Measurements from ENCODE around the gene ZNF780B. TPM values are rescaled to one million over a fixed set of nuclear protein-coding genes. Genes with fewer than 3 reads are reported as not detected.
A peak's percentile ranks its signal among the peaks of the same experiment; 100 is the strongest.
"Not testable (repeated sequence)": the region's sequence is repeated elsewhere in the genome, so short reads cannot be mapped to it uniquely, and the experiment has no call there.

ZNF780B gene
- 31.2 TPM for total RNA-seq

DNA sequence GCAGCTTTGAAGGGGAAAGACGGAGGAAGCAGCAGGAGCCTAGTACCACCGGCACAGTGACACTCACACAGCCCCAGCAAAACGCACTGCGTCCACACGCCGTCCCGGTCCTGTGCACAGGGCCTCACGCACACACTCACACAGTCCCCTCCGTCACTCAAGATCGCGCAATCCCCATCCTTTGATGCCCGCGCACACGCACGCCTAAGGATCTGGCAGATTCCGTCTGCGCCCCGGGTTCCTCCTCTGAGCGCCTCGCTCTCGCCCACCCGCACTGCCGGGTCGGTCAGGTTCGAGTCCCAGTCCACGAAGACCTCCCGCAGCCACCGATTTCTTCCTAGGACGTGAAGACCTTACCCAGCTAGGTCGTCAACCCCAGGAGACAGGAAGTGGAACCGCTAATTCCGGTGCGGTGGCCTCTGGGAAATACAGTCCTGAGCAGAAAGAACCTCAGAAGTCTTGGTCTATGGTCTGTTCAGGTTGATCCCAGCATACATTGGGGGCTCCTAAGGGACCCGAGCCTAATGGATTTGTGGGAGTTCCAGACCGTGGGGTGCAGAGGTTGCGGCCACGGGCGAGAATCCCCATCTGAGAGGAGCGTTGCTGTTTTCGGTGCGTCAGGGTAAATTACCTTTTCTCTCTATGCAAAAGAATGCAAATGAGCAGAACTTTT is at the start of gene ZNF780B:
Gene ZNF780B (minus strand): TSS at position 400 of the 673 bp plus-strand sequence. CDS start 5,899 bp downstream, outside the sequence.
- DNase-seq (ENCODE audit: low spot score) = peak; percentile 66

DNA sequence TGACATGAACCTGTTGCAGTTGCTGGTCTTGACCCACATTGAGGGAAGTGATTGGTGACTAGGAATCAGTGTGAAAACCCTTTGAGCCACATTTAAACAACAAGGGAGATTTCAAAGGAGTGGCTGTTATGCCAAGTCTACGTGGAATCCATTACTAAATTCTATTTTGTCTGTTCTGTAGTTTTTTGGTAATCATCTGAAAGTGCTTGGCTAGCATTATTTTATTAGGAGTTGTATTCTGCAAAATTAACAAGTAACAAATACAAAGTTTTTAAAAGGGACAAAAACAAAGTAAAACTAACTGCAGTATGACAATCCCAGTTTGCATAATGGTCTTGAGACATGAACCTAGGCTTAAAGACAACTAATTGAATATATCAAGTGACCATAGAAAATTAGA is 48.7 kb upstream of the ZNF780B start:
- no peak for DNase-seq (ENCODE audit: low spot score)

DNA sequence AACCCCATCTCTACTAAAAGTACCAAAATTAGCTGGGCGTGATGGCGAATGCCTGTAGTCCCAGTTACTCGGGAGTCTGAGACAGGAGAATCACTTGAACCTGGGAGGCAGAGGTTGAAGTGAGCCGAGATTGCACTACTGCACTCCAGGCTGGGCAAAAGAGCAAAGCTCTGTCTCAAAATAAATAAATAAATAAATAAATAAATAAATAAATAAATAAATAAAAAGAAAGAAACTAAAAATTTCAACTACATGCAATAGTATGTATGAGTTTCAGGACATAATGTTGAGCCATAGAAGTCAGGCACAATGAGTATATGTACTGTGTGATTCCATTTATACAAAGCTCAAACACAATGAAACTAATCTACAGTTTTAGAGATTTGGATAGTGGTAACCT is 47.6 kb upstream of the ZNF780B start:
- DNase-seq (ENCODE audit: low spot score) = no peak

DNA sequence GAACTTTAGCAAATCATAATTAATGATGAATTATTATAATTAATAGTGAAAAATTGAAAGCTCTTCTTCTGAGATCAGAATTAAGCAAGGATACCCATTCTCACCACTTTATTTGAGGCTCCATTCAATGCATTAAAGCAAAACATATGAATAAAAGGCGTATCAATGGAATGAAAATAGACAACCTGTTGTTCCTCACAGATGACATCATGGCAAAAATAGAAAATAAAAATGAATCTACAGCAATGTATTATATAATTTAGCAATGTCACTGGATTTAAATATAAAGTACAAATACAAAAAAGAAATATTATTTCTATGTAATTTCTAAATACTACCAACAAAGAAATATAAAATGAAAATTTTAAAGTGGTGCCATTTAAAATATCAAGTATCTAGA is 45.8 kb upstream of the ZNF780B start:
- DNase-seq (ENCODE audit: low spot score) = no peak

DNA sequence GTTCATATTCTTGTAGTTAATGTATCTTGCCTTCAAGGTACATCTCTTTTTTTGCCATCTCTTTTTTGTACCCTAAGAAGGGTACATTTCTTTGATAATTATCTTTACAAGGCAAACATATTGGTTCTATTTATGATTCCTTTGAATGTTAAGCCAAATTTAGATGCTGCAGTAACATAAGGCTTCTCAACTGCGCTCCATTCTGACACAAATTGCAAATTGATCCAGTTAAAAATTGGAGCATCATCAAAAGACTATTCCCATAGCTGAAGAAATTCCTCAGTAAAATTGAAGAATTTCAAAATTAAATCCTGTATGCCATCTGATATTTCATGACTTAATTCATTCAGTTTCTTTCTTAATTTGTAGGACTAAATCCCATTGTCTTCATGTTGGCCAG is 37.4 kb upstream of the ZNF780B start:
- DNase-seq (ENCODE audit: low spot score) = no peak

DNA sequence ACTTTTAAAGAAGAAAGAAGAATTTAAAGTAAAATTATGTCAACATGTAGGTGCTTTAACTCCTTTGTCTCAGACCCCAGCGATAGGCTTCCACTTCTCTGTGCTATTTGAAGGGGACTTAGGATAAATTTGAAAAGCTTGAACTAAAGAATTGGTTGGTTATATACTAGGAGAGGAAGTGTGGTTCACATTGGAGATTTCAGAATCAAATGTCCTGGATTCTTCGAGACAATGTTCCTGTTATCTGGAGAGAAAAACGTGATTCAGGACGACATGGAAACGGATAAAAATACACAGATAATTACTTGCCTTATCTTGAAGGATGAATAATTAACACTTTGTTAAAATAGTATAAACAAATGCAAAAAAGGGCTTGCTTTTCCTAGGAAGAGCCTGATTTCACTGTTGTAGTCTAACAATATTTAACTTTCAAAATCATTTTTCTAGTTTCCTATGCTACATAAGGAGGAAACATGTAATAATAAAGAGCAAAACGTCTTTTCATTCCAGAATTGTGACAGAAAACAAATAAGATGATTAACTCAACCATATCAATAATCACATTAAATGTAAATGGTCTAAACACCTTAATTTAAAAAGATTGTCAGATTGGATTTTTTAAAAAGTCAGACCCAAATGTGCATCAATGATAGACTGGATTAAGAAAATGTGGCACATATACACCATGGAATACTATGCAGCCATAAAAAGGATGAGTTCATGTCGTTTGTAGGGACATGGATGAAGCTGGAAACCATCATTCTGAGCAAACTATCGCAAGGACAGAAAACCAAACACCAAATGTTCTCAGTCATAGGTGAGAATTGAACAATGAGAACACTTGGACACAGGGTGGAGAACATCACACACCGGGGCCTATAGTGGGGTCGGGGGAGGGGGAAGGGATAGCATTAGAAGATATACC is 35.4 kb upstream of the ZNF780B start:
- no peak for DNase-seq (ENCODE audit: low spot score)

DNA sequence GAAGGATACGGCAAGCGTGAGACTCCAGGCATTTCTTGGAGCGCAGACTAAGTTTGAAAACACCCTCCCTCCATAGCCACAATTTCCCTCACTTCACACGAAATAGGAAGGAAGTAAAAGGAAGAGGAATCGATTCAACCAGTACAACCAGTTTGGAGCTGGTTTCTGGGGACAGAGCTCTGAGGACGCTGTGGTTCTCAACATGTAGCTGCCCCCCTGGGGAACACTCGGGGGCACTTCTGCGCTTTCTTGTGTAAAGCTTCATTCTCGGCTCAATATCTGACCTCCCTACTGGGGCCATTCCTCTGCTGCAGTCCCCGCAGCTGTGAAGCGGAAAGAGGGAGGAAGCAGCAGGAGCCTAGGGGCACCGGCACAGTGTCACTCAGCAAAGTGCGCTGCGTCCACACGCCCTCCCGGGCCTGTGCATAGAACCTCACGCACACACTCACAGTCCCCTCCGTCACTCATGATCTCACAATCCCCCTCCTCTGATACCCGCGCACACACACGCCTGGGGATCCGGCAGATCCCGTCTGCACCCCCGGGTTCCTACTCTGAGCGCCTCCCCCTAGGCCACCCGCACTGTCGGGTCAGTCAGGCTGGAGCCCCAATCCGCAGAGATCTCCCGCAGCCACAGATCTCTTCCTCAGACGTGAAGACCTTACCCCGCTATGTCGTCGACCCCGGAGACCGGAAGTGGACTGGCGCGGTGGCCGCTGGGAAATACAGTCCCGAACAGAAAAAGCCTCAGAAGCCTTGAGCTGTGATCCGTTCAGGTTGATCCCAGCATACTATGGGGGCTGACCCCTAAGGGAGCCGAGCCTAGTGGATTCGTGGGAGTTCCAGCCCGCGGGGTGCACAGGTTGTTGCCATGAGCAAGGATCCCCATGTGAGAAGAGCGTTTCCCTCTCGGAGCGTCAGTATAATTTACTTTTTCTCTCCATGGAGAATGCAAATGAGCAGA is 34.5 kb upstream of the ZNF780B start, which contains the start of gene ZNF780A:
Gene ZNF780A (minus strand): TSS at position 703 of the 964 bp plus-strand sequence. CDS start 6,190 bp downstream, outside the sequence.
- peak; percentile 78 for DNase-seq (ENCODE audit: low spot score)

DNA sequence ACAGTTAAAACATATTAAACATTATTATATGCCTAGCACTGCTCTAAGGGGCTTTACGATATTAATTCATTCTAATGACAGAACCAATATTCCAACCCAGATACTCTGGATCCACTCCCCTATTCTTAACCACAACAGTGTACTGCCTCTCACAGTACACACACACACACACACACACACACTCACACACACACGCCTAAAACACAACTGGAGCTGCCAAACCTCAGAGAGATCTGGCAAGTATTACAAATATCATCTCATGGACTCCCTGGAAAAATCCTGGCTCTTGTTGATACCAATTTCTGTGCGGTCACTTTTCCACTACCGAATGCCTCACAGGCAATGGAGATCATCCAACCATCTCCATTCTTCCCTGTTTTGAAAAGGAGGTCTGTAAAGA is 33.4 kb upstream of the ZNF780B start:
- no peak for DNase-seq (ENCODE audit: low spot score)

DNA sequence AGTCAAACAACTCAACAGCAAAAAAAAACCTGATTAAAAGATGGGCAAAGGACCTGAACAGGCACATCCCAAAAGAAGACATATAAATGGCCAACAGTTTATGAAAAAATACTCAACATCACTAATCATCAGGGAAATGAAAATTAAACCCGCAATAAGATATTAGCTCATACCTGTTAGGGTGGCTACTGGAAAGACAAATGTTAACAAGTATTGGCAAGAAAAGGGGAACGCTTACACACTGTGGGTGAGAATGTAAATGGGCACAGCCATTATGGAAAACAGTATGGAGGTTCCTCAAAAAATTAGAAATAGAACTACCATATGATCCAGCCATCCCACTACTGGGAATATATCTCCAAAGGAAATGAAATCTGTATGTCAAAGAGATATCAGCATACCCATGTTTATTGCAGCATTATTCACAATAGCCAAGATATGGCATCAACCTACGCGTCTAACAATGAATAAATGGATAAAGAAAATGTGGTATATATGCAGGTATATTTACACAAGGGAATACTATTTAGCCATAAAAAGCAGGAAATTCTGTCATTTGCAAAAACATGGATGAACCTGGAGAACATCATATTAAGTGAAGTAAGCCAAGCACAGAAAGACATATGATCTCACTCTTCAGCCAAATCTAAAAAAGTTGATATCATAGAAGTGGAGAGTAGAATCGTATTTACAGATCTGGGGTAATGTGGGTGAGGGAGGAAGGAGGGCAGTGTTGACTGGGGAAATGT is 32.4 kb upstream of the ZNF780B start:
- no peak for DNase-seq (ENCODE audit: low spot score)

DNA sequence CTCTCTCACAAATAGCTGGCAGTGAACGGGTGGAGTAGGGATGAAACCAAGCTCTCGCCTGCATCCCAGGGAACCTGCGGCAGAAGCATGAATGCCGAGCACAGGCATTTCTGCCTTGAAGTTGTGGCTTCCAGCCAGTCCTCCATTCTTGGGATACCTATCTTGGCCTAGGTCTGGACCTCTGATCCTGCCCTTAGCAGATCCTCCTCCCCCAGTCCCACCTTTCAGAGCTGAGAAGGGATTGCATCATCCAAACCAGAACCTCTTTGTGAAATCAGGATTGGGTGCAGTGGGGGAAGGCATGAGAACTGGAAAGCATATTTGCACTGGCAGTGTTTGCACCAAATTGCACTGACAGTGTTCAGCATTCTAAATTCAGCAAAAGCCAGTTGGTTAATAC is 28.9 kb upstream of the ZNF780B start:
- no peak for DNase-seq (ENCODE audit: low spot score)

DNA sequence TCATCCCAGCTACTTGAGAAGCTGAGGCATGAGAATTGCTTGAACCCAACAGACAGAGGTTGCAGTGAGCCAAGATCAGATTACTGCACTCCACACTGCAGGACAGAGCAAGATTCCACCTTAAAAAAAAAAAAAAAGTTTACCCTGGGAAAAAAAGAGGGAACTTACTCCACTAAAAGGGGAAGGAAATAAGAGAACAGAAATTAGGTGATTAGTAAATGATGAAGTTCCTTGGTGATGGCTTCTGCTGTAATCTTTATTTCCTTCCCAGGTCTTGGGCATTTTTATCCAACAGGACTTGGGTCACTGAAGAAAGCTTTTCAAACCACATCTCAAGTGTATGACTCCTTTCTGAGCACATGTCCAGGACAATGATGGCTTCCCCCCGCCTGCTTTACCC is 25.4 kb upstream of the ZNF780B start:
- no peak for DNase-seq (ENCODE audit: low spot score)

DNA sequence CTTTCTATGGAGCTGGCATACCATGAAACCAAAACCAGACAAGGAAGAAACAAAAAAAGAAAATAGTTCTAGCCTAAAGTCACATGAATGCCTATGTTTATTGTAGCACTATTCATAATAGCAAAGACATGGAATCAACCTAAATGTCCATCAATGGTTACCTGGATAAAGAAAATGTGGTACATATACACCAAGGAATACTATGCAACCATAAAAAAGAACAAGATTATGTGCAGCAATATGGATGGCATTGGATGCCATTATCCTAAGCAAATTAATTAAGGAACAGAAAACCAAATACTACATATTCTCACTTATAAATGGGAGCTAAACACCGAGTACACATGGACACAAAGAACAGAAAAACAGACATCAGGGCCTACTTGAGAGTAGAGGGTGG is 24.3 kb upstream of the ZNF780B start:
- DNase-seq (ENCODE audit: low spot score) = no peak

DNA sequence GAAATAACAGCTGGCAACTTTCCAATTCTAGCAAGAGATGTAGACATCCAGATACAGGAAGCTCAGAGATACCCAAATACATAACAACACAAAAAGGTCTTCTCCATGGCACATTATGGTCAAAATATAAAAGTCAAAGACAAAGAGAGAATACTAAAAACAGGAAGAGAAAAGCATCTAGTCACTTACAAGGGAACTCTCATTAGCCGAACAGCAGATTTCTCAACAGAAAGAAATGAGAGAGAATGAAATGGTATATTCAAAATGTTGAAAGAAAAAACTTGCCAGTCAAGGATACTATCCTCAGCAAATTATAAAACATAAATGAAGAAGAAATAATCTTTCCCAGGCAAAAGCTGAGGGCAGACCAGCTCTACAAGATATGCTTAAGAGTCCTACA is 22.3 kb upstream of the ZNF780B start:
- no peak for DNase-seq (ENCODE audit: low spot score)

DNA sequence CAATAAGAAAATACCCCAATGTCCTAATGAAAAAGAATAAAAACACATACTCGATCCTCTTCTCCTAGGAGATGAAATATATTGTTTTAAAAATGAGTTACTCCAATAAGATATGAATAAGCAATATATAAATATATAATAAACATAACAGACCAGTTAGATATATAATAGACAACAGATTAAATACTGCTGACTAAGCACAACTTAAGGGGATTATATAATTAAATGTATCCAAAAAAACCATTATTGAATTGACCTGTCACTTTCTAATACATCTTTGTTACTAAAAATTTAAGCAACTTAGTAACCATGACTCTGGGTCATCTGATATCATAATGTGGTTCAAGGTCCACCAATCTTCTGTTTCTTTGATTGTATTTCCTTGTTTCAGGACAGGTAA is 14.0 kb upstream of the ZNF780B start:
- no peak for DNase-seq (ENCODE audit: low spot score)

DNA sequence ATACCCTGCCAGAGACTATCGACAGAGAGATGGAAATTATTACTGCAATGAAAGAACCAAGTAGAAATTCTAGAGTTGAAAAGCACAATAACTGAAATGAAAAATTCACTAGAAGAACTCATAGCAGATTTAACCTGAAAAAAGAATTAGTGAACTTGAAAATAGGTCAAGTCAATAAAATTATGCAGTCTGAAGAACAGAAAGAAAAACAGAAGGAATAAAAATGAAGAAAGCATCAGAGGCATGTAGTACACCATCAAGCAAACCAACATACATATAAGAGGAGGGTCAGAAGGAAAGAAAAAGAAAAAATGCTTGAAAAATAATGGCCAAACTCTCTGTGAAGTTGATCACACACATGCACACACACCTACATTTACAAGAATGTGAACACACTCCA is 3.6 kb upstream of the ZNF780B start:
- DNase-seq (ENCODE audit: low spot score) = no peak

DNA sequence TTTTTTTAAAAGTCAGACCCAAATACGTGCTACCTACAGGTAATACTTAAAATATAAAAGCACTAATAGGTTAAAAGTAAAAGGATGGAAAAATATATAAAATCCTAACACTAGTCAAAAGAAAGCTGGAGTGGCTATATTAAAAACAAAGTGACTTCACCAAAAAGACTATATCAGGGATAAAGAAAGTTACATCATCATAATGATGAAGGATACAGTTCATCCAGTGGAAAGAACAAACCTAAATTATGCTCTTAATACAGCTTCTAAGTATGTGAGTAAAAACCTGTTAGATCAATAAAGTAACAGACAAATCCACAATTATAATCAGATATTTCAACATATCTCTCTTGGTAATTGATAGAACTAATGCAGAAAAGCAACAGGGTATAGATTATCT is 1.1 kb upstream of the ZNF780B start:
- no peak for DNase-seq (ENCODE audit: low spot score)

DNA sequence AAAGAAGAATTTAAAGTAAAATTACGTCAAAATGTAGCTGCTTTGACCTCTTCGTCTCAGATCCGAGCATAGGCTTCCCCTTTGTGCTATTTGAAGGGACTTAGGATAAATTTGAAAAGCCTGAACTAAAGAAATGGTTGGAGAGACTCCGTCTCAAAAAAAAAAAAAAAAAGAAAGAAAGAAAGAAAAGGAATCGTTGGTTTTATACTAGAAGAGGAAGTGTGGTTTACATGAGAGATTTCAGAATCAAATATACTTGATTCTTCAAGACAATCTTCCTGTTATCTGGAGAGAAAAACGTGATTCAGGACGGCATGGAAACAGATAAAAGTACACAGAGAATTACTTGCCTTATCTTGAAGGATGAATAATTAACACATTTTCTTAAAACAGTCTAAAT is 474 bp upstream of the ZNF780B start:
- DNase-seq (ENCODE audit: low spot score) = no peak

DNA sequence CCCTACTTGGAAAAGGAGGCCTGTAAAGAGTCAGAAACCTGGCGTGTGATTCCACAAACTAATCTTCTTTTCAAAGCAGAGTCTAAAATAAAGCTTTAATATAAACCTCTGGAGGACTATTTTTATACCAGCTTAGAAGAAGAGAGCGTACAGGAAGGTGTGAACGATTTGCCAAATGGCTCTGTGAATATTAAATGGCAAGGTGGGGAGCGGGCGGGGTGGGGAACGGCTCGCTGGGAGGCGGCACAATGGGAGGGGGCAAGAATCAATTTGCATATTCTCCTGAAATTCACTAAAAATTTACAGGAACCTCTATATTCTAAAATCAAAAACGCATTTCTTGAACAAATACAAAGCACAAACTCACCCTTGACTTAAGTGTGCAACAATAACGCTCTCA is 982 bp downstream of the ZNF780B start:
- DNase-seq (ENCODE audit: low spot score) = no peak

DNA sequence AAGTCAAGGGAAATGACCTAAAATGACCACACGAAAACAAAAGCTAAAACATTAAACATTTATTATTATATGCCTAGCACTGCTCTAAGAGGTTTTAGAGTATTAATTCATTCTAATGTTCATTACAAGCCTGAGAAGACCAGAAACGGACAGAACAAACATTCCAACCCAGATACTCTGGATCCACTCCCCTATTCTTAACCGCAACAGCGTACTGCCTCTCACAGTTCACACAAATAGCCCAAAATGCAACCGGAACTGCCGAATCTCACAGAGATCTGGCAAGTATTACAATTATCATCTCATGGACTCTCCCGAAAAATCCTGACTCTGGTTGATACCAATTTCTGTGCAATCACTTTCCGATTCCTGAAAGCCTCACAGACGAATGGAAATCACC is 1.4 kb downstream of the ZNF780B start:
- no peak for DNase-seq (ENCODE audit: low spot score)

DNA sequence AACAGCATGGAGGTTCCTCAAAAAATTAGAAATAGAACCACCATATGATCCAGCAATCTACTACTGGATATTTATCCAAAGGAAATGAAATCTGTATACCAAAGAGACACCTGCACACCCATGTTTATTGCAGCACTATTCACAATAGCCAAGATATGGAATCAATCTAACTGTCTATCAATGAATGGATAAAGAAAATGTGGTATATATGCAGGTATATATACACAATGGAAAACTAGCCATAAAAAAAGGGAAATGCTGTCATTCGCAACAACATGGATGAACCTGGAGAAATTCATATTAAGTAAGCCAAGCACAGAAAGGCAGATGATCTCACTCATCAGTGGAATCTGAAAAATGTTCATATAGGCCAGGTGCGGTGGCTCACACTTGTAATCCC is 2.5 kb downstream of the ZNF780B start:
- no peak for DNase-seq (ENCODE audit: low spot score)

DNA sequence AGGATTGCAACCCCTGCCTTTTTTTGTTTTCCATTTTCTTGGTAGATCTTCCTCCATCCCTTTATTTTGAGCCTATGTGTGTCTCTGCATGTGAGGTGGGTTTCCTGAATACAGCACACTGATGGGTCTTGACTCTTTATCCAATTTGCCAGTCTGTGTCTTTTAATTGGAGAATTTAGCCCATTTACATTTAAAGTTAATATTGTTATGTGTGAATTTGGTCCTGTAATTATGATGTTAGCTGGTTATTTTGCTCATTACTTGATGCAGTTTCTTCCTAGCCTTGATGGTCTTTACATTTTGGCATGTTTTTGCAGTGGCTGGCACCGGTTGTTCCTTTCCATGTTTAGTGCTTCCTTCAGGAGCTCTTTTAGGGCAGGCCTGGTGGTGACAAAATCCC is 14.3 kb downstream of the ZNF780B start:
- DNase-seq (ENCODE audit: low spot score) = not testable (repeated sequence)
